K562 (cell line): Measurements from ENCODE around the gene SPATC1L. TPM values are rescaled to one million over a fixed set of nuclear protein-coding genes. Genes with fewer than 3 reads are reported as not detected.

Experiments
- BMI1 ChIP-seq: fragments of 150-350 bp; IDR thresholded peaks from 2 replicates; pipeline ENCODE4 v1.6.1; 2014; ENCODE audit warnings: low read length
- DMBX1 ChIP-seq: fragments of 250-450 bp; sonication (Bioruptor Pico); IDR thresholded peaks from 2 replicates; pipeline ENCODE4 v1.8.0; 2022; ENCODE audit warnings: inconsistent platforms, mild to moderate bottlenecking, moderate library complexity, borderline replicate concordance
- EWSR1 ChIP-seq: fragments of 450-650 bp; IDR thresholded peaks from 2 replicates; pipeline ENCODE4 v1.6.1; 2018; ENCODE audit warnings: borderline replicate concordance, mild to moderate bottlenecking, low read depth, moderate library complexity; ENCODE audit not compliant: partially characterized antibody
- HDAC2 ChIP-seq: fragments of 450-650 bp; IDR thresholded peaks from 2 replicates; pipeline ENCODE4 v1.6.1; 2016; ENCODE audit warnings: mild to moderate bottlenecking
- HEY1 ChIP-seq: fragments of 250-450 bp; sonication (Bioruptor Pico); IDR thresholded peaks from 2 replicates; pipeline ENCODE4 v1.5.0; 2020; ENCODE audit warnings: mild to moderate bottlenecking, moderate library complexity, borderline replicate concordance
- JUNB ChIP-seq: fragments of 450-650 bp; formaldehyde crosslinking; conservative IDR thresholded peaks from 2 replicates; pipeline ENCODE4 v1.4.0; 2020; ENCODE audit warnings: mild to moderate bottlenecking
- TRIM28 ChIP-seq: fragments of 450-650 bp; IDR thresholded peaks from 2 replicates; pipeline ENCODE4 v1.6.1; 2017
- XRCC5 ChIP-seq: fragments of 200-400 bp; formaldehyde crosslinking; IDR thresholded peaks from 2 replicates; pipeline ENCODE4 v1.6.1; 2017; ENCODE audit warnings: low read depth, mild to moderate bottlenecking, low read length
- ZFP30 ChIP-seq: fragments of 250-450 bp; sonication (Bioruptor Pico); IDR thresholded peaks from 2 replicates; pipeline ENCODE4 v1.8.0; 2022; ENCODE audit warnings: moderate library complexity, mild to moderate bottlenecking, inconsistent platforms, borderline replicate concordance
- ZKSCAN1 ChIP-seq: fragments of 150-350 bp; IDR thresholded peaks from 2 replicates; pipeline ENCODE4 v1.6.1; 2016; ENCODE audit warnings: low read depth, low read length
- ZNF24 ChIP-seq: fragments of 450-650 bp; IDR thresholded peaks from 2 replicates; pipeline ENCODE4 v1.6.1; 2016
- ZSCAN29 ChIP-seq: fragments of 450-650 bp; IDR thresholded peaks from 2 replicates; pipeline ENCODE4 v1.6.1; 2017
- polyA plus RNA-seq, 8 experiments: library from polyadenylated mRNA; depleted of rRNA in 4 of 8; stranded (reverse) in 5 of 8; unstranded in 3 of 8; fragments of >200 nt; fragmentation: Nextera tagmentation in 2 of 8; fragmentation: Illumina TruSeq in 1 of 8; extraction: Ambion mirVana in 2 of 8; extraction: Trizol in 1 of 8; gene quantifications; 2 replicates each; pipeline versions ENCODE4 v1.2.1 to v1.2.3, GENCODE V29; 2011 to 2014; ENCODE audit warnings: inconsistent platforms in 1 of 8, missing spikeins in 1 of 8
- total RNA-seq, 7 experiments: library from RNA; depleted of rRNA in 6 of 7; stranded (reverse); fragments of >200 nt in 6 of 7; fragmentation: Illumina TruSeq in 2 of 7; extraction: Trizol in 2 of 7; gene quantifications; 2 replicates each; pipeline versions ENCODE4 v1.2.1 to v1.2.3, GENCODE V29; 2011 to 2021; ENCODE audit warnings: low replicate concordance in 1 of 7
- TF ChIP-seq, protein P1 (sequence below), 2 experiments: fragments of 450-650 bp; IDR thresholded peaks; 2 replicates each; pipeline ENCODE4 v1.6.1; 2018; ENCODE audit warnings: mild to moderate bottlenecking in 2 of 2, low read depth in 1 of 2; ENCODE audit not compliant: partially characterized antibody in 2 of 2
- TF ChIP-seq, protein P2 (sequence below): IDR thresholded peaks from 2 replicates; pipeline ENCODE4 v1.6.1; 2016; ENCODE audit warnings: missing genetic modification characterization, missing compliant biosample characterization
- TF ChIP-seq, protein P3 (sequence below): fragments of 450-650 bp; conservative IDR thresholded peaks from 2 replicates; pipeline ENCODE4 v1.6.1; 2016; ENCODE audit warnings: missing genetic modification characterization, low read depth, mild to moderate bottlenecking, control low read depth, missing compliant biosample characterization
- TF ChIP-seq, protein P4 (sequence below): sonication (generic); formaldehyde crosslinking; IDR thresholded peaks from 2 replicates; pipeline ENCODE4 v1.8.0; 2022; ENCODE audit warnings: mild to moderate bottlenecking, missing genetic modification reagents

Gene SPATC1L
- total and polyA plus RNA-seq, 9 of the 15 experiments (the other 6 are each of a cell fraction or from before 2014, with no cell fraction given): 0.14 to 121 (median 34.0) TPM; not detected in 1

DNA sequence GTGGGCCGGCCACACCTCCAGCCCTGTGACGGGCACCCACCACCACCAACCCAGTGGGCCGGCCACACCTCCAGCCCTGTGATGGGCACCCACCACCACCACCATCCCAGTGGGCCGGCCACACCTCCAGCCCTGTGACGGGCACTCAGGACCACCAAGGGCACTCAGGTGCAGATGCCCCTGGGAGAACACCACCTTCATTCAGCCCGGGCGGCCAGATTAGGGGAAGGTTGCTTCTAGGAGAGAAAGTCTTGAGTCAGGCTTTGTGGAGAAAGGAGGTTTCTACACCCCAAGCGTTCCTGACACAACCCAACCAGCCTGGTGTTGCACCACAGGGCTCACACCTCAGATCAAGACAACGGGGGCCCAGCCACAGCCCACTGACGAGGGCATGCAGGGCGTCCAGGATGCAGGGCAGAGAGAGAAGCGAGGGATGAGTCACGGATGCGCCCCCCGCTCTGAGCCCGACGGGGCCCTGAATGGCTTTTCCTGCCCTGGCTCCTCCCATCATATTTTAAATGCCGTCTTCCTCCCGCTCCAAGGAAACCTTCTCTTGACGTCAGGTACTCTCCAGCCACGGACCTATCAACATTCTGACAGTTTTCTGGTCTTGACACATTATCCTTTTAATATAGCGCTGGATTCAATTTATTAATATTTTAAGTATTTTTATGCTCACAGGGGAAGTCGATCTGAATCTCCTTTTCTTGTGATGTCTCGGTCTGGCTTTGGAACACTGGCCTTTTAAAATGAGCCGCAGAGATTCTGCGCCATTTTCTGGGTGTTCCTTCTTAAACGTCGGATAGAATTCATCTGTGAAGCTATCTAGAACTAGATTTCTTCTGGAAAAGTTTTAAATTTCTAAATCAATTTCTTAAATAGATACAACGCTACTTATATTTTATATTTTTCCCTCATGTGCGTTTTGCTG, 631 bp upstream of the SPATC1L start (continued):
- TF ChIP-seq, protein P1, sequence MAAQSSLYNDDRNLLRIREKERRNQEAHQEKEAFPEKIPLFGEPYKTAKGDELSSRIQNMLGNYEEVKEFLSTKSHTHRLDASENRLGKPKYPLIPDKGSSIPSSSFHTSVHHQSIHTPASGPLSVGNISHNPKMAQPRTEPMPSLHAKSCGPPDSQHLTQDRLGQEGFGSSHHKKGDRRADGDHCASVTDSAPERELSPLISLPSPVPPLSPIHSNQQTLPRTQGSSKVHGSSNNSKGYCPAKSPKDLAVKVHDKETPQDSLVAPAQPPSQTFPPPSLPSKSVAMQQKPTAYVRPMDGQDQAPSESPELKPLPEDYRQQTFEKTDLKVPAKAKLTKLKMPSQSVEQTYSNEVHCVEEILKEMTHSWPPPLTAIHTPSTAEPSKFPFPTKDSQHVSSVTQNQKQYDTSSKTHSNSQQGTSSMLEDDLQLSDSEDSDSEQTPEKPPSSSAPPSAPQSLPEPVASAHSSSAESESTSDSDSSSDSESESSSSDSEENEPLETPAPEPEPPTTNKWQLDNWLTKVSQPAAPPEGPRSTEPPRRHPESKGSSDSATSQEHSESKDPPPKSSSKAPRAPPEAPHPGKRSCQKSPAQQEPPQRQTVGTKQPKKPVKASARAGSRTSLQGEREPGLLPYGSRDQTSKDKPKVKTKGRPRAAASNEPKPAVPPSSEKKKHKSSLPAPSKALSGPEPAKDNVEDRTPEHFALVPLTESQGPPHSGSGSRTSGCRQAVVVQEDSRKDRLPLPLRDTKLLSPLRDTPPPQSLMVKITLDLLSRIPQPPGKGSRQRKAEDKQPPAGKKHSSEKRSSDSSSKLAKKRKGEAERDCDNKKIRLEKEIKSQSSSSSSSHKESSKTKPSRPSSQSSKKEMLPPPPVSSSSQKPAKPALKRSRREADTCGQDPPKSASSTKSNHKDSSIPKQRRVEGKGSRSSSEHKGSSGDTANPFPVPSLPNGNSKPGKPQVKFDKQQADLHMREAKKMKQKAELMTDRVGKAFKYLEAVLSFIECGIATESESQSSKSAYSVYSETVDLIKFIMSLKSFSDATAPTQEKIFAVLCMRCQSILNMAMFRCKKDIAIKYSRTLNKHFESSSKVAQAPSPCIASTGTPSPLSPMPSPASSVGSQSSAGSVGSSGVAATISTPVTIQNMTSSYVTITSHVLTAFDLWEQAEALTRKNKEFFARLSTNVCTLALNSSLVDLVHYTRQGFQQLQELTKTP (IDR thresholded peaks at IDR 0.05; ENCODE audit: low read depth in 1 of 2, partially characterized antibody in 2 of 2): no peak
- TF ChIP-seq ZNF24 (no peak), ZFP30 (CRISPR knock-in tag) (no peak), TRIM28 (no peak), DMBX1 (CRISPR knock-in tag) (no peak), XRCC5 (peak; percentile 22; the same call in 1 of the 2 replicates), ZKSCAN1 (no peak), HEY1 (CRISPR knock-in tag) (no peak), ZSCAN29 (no peak), JUNB (CRISPR knock-in tag) (no peak; the same call in 1 of the 2 replicates), EWSR1 (no peak), BMI1 (no peak), HDAC2 (peak; percentile 77)
- TF ChIP-seq, protein P2, sequence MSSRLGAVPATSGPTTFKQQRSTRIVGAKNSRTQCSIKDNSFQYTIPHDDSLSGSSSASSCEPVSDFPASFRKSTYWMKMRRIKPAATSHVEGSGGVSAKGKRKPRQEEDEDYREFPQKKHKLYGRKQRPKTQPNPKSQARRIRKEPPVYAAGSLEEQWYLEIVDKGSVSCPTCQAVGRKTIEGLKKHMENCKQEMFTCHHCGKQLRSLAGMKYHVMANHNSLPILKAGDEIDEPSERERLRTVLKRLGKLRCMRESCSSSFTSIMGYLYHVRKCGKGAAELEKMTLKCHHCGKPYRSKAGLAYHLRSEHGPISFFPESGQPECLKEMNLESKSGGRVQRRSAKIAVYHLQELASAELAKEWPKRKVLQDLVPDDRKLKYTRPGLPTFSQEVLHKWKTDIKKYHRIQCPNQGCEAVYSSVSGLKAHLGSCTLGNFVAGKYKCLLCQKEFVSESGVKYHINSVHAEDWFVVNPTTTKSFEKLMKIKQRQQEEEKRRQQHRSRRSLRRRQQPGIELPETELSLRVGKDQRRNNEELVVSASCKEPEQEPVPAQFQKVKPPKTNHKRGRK (tag): no peak
- TF ChIP-seq, protein P3, sequence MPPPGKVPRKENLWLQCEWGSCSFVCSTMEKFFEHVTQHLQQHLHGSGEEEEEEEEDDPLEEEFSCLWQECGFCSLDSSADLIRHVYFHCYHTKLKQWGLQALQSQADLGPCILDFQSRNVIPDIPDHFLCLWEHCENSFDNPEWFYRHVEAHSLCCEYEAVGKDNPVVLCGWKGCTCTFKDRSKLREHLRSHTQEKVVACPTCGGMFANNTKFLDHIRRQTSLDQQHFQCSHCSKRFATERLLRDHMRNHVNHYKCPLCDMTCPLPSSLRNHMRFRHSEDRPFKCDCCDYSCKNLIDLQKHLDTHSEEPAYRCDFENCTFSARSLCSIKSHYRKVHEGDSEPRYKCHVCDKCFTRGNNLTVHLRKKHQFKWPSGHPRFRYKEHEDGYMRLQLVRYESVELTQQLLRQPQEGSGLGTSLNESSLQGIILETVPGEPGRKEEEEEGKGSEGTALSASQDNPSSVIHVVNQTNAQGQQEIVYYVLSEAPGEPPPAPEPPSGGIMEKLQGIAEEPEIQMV: no peak
- TF ChIP-seq, protein P4, sequence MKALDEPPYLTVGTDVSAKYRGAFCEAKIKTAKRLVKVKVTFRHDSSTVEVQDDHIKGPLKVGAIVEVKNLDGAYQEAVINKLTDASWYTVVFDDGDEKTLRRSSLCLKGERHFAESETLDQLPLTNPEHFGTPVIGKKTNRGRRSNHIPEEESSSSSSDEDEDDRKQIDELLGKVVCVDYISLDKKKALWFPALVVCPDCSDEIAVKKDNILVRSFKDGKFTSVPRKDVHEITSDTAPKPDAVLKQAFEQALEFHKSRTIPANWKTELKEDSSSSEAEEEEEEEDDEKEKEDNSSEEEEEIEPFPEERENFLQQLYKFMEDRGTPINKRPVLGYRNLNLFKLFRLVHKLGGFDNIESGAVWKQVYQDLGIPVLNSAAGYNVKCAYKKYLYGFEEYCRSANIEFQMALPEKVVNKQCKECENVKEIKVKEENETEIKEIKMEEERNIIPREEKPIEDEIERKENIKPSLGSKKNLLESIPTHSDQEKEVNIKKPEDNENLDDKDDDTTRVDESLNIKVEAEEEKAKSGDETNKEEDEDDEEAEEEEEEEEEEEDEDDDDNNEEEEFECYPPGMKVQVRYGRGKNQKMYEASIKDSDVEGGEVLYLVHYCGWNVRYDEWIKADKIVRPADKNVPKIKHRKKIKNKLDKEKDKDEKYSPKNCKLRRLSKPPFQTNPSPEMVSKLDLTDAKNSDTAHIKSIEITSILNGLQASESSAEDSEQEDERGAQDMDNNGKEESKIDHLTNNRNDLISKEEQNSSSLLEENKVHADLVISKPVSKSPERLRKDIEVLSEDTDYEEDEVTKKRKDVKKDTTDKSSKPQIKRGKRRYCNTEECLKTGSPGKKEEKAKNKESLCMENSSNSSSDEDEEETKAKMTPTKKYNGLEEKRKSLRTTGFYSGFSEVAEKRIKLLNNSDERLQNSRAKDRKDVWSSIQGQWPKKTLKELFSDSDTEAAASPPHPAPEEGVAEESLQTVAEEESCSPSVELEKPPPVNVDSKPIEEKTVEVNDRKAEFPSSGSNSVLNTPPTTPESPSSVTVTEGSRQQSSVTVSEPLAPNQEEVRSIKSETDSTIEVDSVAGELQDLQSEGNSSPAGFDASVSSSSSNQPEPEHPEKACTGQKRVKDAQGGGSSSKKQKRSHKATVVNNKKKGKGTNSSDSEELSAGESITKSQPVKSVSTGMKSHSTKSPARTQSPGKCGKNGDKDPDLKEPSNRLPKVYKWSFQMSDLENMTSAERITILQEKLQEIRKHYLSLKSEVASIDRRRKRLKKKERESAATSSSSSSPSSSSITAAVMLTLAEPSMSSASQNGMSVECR (CRISPR knock-in tag): peak; percentile 63; the same call in 1 of the 2 replicates
